NK-92 treated with Interleukin-12 subunit alpha and Interleukin-12 subunit beta, amount 100 ng/mL, for 24 hours (cell line): ENCODE data around the gene NBAS.

Experiments used
- DNase-seq: peaks from one replicate; lab custom pipeline; 2025; lab: John Stamatoyannopoulos, UW

NBAS gene

GRCh38 chr2:15163326-15163725 lies 397.8 kb downstream of the NBAS start:
- DNase-seq = no peak

- DNase-seq = no peak
Observed at GRCh38 chr2:15162620-15163019, 398.5 kb downstream of the NBAS start.

DNA sequence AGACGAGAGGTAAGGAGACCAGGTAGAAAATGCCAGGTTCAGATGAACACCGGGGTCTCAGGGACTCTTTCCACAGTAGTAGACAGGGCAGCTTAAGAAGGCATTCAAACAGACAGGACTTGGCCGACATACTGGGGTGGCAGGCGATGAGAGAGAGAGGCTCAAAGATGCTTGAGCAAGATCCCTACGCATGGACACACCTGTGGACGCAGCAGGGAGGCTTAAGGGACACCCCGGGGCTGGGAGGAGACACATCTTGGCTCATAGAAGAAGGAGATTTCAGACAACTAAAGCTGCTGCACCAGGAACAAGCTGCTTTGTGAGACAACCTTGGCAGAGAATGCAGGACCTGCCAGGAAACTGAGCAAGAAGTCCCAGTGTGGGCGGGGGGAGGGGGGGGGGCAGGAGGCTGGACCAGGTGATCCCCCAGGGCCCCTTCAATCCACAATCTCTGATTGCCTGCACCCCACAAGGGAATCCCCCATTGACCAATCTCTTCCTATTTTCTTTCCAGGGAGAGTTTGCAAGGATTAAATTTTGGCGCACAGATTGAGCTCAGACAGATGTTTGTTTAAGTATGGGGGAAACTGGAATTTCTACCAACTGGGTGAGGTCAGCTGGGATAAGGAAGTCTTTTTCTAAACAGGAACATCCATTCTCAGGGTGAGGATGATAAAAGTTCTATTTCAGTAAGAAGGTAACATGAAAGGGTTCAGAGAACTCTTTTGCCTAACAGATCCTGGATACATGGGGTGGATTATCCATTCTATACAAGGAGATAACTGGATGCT lies 400.7 kb downstream of the NBAS start:
- DNase-seq = no peak

- no peak for DNase-seq
Observed at GRCh38 chr2:15159751-15160177, 401.4 kb downstream of the NBAS start.

DNA sequence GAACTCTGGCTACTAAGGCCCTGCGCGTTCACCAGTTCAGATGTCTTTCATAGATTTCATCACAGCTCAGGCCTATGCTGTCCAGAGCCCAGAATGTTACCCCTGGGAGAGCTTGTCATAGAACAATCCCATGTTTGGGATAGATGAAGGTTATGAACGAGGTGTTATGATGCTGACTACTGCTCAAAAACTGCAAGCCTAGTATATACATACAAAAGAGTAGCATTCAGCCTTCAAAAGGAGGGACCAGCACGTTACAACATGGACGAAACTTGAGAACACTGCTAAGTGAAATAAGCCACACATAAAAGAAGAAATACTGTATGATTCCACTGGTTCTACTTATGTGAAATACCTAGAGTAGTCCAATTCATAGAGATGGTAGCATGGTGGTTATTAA lies 401.9 kb downstream of the NBAS start:
- no peak for DNase-seq

GRCh38 chr2:15158532-15158931 lies 402.6 kb downstream of the NBAS start:
- DNase-seq = no peak

GRCh38 chr2:15158100-15158499 lies 403.0 kb downstream of the NBAS start:
- no peak for DNase-seq

- DNase-seq = no peak
Observed at GRCh38 chr2:15155959-15156574, 405.1 kb downstream of the NBAS start.

DNA sequence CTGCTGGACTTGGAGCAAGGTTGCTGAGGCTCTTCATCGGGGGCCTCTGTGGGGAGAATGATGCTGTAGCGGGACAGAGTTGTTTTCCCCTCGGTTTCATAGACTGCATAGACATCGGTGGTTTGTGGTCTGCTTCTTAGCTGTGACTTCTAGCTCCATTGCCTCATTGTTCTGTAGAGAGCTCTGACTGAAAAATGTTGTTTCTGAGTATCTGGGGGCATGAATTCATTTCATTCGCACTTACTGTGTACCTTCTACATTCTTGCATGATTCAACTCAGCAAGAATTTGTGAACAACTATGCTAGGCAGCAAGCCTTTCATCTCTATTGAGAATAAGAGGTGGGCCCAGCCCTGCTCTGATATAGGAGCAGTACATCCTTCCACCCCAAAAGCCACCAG lies 406.8 kb downstream of the NBAS start:
- DNase-seq = no peak

- no peak for DNase-seq
Observed at GRCh38 chr2:15152382-15152781, 408.8 kb downstream of the NBAS start.

- no peak for DNase-seq
Observed at GRCh38 chr2:15149063-15149462, 412.1 kb downstream of the NBAS start.

- no peak for DNase-seq
Observed at GRCh38 chr2:15147591-15147990, 413.5 kb downstream of the NBAS start.

- no peak for DNase-seq
Observed at GRCh38 chr2:15146960-15147359, 414.2 kb downstream of the NBAS start.

- no peak for DNase-seq
Observed at GRCh38 chr2:15145919-15146318, 415.2 kb downstream of the NBAS start.

- no peak for DNase-seq
Observed at GRCh38 chr2:15145046-15145817, 415.9 kb downstream of the NBAS start.

- DNase-seq = no peak
Observed at GRCh38 chr2:15142069-15142689, 419.0 kb downstream of the NBAS start.

- no peak for DNase-seq
Observed at GRCh38 chr2:15141211-15141610, 419.9 kb downstream of the NBAS start.

DNA sequence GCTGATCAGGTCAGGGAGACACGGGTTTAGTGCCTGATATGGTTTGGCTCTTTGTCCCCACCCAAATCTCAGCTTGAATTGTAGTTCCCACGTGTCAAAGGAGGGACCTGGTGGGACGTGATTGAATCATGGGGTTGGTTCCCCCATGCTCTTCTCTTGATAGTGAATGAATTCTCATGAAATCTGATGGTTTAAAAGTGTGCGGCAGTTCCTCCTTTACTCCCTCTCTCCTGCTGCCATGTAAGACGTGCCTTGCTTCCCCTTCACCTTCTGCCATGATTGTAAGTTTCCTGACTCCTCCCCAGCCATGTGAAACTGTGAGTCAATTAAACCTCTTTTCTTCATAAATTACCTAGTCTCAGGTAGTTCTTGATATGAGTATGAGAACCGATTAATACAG lies 424.5 kb downstream of the NBAS start:
- no peak for DNase-seq

DNA sequence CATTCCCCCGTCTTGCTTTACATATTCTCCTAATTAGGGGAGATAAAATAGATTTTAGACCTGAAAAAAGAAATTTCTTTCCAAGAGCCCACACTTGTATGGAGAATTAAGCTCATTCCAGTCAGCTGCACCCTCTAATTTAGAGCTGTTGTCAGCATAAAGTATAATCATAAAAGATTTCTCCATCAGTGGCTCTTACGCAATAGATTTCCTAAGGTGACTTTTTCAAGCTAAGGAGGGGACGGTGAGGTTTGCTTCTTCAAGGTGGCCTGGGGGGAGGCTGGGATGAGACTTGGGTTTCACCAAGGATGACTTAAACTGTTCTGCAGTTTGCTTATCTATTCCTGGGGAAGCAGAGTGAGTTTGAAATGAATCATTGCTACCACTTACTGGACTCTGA lies 426.2 kb downstream of the NBAS start:
- DNase-seq = no peak

DNA sequence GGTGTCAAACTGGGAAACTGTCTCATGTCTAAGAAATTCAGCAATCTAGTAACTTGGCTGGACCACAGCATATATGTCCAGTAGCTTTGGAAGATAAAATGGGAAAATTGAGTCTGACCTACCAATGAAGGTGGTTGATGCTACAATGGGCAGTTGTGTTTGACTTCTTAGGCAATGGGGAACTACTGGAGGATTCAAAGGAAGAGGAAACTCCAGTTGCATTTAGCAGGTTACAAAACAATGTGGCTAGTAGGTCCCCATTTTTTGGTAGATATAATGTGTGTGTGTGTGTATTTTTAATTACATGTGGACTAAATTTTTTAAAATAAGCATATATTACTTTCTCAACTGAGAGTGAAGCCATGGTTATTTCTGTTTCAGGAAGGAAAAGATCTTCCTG lies 427.7 kb downstream of the NBAS start:
- DNase-seq = no peak

DNA sequence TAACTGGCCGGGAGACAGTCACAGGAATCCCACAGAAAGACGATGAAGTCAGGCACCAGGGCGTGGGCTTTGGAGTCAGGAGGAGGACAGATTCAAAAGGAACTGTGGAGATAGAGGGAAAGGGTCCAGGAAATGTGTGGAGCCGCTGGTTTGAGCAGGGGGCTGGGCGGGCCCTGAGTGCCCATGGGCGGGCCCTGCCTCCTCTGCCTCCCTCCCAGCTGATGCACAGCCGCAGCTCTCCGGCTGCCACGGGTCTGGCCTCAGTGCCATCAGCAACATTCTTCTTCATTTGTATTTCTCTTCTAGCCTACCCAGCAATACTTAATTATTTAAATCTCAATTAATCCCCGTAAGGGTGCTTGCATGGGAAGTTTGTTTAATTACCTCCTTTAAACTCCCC lies 432.3 kb downstream of the NBAS start:
- no peak for DNase-seq

DNA sequence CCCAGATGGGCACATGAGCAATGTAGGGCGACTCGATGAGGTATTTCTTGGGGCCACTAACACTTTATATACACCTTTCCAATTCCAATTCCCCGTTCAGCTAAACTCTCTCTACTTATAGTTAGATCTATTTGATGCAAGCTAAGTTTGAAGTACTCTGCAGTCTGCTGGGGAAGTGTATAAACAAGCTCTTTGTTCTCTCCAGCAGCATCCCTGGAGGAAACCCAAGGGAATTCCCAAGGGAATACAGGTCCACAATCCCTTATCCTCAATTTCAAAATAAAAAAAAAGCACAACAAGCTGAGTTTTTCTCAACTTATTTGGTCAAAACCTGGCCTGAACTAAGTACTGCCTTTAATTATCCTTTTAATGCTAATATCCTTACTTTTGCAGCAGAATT lies 433.3 kb downstream of the NBAS start:
- DNase-seq = no peak

DNA sequence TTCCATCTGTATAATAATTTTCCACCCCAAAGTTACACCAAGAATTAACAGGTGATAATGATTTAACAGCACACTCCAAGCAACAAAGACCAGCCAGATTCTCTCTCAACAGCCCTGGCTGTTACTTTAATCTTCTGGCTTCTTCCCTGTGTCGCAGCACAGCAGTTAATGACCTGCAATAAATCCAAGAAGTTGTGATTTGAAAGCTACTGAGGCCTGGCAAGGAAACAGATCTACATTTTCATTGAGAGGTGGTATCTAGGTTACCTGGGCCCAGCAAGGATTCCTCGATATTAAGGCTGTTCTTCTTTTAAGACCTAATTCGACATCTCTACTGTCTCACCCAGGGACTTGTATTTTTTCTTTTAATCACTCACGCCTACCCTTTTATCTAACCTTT lies 433.8 kb downstream of the NBAS start:
- DNase-seq = no peak
